GM18502 (cell line): ENCODE measurements around the gene TMC4.
A peak's percentile ranks its signal among the peaks of the same experiment; 100 is the strongest.
"Not testable (repeated sequence)": the region's sequence is repeated elsewhere in the genome, so short reads cannot be mapped to it uniquely, and the experiment has no call there.

ENCODE experiments used
- ATAC-seq: cut with Tn5 transposase; IDR thresholded peaks from one replicate; pipeline ENCODE4 v1.9.1; 2021; ENCODE audit warnings: mild to moderate bottlenecking; ENCODE audit not compliant: unreplicated experiment, poor library complexity

The TMC4 gene, protein sequence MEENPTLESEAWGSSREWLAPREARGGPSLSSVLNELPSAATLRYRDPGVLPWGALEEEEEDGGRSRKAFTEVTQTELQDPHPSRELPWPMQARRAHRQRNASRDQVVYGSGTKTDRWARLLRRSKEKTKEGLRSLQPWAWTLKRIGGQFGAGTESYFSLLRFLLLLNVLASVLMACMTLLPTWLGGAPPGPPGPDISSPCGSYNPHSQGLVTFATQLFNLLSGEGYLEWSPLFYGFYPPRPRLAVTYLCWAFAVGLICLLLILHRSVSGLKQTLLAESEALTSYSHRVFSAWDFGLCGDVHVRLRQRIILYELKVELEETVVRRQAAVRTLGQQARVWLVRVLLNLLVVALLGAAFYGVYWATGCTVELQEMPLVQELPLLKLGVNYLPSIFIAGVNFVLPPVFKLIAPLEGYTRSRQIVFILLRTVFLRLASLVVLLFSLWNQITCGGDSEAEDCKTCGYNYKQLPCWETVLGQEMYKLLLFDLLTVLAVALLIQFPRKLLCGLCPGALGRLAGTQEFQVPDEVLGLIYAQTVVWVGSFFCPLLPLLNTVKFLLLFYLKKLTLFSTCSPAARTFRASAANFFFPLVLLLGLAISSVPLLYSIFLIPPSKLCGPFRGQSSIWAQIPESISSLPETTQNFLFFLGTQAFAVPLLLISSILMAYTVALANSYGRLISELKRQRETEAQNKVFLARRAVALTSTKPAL

DNA sequence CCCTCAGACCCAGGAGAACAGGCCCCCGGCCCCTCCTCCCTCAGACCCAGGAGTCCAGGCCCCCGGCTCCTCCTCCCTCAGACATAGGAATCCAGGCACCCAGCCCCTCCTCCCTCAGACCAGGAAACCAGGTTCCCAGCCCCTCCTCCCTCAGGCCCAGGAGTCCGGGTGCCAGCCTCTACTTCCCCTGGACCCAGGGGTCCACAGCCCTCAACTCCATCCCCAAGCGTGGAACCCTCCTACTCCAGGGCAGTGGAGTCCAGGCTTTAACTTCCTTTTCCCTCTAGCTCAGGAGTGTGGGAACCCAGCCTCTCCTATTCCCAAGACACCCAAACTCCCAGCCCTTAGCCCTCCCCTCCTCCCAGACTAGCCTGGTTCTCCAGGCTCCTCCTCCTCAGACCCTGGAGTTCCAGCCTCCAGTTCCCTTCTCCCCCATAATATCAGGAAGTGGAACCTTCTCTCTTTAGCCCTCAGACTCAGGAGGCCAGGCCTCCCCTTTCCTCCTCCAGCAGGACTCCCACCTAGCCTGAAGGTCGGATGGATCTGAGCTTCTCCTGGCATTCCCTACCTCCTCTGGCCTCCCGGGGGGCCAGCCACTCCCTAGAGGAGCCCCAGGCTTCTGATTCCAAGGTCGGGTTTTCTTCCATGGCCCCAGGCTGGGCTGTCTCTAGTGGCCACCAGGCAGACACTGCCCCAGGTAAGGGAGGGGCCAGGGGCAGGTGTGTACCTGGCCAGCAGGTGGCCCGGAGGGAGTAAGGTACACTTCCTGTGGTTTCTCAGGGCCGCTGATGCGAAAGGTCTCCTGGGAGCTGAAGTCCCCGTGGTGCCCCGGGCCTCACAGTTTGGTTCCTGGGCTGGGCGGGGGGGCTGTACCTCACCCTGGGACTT is at the start of gene TMC4:
TSS of gene TMC4 (minus strand) at position 690 of the 888 bp plus-strand sequence. CDS start at position 647, 43 bp downstream.
- ATAC-seq: no peak

DNA sequence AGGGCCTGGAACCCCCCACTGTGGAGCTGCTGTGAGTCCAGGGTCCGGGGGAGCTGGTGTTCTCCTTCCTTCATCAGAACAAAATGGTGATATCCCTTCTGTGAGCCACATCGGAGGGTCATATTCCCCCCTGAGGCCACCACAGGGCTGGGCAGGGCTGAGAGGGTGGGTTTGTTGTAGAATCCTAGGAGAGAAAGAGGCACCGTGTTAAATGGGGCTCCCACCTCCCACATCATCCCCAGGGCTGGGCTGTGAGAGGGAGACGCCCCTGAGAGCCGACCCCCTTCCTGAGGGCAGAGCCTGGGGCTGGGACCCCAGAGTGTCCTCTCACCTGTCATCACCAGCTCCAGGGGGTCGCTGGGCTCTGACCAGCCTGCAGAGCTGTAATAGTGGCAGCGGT is 49.0 kb upstream of the TMC4 start:
- not testable (repeated sequence) for ATAC-seq

DNA sequence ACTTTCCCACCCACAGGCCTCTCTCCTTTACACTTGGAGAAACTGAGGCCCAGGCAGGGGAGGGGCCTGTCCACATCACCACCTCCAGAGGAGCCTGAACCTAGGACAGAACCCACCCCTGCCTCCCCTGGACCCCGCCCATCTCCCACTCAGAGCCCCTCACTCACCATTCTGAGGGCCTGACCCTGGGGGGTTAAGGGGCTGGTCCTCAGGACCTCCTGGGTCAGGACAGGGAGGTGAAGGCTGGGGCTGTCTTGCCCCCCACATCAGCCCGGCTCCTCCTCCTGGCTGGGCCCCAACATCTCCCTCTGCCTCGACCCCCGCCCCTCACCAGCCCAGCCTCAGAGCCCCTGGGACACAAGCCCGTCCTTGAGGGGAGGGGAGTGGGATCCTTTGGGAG is 46.7 kb upstream of the TMC4 start:
- ATAC-seq: not testable (repeated sequence)

DNA sequence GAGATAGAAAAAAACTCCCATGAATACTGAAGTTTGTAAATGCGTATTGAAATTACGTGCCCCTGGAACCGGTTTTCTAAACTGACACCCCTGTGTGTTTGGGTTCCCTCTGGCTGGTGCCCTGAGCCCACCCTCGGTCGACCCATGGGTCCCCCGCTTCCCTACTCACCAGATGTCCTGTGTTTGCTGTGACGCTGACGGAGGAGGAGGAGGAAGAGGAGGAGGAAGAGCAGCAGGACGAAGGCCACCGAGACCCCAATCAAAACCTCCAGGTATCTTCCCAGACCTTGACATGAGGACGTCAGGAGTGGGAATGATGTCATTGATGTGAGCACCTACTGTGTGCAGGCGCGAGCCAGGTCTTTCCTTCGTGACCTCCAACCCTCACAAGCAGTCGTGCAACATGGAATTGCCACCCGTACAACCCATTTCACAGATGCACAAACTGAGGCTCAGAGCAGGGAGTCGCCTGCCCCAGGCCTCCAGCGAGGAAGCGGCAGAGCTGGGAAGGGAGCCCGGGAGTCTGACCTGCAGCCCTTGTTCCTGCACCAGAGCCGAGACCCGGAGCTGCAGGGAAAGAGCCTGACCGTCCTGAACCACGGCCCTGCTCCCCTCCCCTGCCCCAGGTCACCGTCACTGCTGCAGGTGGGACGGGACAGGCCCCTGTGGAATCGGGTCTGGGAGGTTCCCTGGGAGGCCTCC is 46.2 kb upstream of the TMC4 start:
- no peak for ATAC-seq

DNA sequence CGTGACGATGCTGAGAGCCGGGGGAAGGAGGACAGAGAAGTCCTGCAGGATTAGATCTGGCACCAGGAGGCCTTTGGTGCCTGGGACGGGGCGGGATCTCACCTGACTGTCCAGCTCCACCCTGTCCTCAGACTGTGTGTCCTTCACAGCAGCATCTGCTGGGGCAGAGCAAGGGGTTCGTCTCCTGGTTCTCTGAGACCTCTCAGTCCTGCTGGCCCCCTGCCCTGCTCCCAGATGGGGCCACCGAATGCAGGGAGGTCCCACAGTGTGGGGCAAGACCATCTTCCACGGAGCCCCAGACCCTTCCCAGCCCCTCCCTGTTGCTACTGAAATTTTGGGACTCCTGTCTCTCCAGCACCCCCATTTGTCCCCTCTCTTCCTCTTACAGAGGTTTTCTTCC is 45.3 kb upstream of the TMC4 start:
- ATAC-seq: no peak

DNA sequence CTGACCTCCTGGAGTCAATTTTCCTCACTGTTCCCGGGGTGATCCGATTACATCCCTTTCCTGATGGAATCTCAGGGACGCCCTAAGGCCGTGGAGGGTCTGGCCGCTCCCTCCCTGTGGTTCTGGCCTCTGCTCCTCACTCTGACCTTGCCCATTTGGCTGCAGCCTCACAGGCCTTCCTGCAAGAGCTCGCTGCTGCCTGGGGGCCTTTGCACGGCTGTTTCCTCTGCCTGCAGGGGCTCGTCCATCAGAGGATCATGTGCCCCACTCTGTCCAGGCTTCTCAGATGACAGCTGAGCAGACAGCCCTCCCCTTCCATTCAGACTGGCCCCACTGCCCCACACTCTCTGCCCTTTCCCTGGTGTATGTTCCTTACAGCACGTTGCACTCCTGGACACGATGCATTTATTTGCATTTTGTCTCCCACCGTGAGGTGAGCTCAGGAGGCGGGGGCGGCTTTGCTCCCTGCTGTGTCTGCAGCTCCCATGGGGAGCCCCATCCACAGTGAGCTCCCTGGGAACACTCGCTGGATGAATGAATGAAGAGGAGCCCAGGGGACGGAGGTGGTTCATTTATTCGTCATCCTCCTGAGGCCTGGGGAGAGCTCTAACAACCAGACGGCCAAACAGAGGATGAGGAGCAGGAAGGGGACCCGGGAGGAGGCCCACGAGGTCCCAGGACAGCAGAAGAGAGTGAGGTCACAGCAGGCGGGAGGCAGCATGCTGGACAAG is 44.7 kb upstream of the TMC4 start:
- not testable (repeated sequence) for ATAC-seq

DNA sequence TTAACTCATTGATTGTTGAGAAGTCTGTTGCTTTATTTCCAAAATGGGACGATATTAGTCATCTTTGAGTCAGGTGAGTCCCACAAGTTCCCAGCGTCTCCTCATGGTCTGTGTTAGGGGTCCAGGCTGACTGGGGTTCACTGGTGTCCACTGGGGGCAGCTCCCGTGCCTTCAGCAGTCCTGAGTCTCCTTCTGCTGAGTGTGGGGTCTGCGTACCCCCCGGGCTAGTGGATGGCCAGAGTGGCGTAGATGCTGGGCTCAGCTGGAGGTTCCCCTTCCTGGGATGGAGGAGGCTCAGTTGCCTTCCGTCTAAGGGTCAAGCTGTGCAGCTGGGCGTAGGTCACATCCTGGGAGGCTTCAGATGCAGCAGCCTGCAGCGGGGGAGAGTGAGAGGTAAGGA is 43.9 kb upstream of the TMC4 start:
- no peak for ATAC-seq

DNA sequence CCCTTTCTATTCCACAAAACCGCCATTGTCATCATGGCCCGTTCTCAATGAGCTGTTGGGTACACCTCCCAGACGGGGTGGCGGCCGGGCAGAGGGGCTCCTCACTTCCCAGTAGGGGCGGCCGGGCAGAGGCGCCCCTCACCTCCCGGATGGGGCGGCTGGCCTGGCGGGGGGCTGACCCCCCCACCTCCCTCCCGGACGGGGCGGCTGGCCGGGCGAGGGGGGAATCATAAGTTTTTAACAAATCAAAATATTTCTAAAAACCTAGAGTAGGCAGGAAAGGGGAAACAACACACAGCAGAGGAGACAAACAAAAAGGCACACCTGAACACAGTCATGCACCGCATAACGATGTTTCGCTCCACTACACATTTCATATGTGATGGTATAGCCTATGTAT is 41.8 kb upstream of the TMC4 start:
- not testable (repeated sequence) for ATAC-seq

DNA sequence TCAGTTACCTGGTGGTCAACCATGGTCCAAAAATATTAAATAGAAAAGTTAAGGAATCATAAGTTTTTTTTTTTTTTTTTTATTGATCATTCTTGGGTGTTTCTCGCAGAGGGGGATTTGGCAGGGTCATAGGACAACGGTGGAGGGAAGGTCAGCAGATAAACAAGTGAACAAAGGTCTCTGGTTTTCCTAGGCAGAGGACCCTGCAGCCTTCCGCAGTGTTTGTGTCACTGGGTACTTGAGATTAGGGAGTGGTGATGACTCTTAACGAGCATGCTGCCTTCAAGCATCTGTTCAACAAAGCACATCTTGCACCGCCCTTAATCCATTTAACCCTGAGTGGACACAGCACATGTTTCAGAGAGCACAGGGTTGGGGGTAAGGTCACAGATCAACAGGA is 41.3 kb upstream of the TMC4 start:
- ATAC-seq: not testable (repeated sequence)

DNA sequence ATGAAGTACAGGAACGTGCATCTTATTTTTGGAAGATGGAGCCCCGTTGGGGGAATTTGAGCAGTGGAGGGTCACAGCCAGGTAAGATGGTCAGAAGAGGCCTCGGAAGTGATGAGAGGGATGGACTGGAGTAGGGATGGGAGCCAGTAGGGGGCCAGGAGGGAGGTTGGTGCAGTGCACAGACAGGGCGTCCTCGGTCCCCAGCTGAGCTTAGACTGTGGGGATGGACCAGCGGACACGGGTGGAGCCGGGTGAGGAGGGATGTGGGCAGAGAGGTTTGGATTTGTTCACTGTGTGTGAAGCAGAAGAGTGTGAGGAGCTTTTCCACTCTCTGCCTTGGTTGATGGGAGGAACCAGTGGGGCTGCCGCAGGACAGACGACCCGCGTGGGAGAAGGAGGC is 38.3 kb upstream of the TMC4 start:
- ATAC-seq: no peak

DNA sequence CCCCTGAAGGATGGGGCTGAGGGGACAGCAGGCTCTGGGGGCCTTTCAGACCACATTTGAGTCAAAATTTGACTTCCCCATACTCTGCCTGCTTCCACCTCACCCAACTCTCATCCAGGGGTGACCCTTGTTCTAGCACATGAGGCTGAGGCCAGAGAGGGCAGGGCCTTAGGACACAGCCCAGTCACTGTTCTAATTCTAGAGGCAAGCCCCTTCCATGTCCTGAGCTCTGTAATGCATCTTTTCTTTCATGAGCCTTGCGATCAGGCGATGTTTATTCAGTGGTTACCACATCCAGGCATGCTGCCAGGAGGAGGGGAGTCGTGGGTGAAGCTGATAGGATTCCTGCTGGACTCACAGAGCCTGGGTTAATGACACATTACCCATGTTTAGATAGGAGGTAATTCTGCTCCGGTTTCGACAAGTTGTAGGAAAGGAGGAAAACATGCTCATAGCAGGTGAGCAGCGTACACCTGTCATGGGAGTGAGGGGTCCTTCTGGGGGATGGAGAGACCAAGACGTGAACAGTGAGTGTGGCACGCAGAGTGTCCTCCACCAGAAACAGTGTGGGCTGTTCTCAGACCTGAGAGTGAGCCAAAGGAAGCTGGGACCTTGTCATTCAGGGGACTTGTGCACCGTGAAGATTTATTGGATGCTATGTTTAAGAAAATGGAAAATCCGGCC is 37.0 kb upstream of the TMC4 start:
- ATAC-seq: no peak

DNA sequence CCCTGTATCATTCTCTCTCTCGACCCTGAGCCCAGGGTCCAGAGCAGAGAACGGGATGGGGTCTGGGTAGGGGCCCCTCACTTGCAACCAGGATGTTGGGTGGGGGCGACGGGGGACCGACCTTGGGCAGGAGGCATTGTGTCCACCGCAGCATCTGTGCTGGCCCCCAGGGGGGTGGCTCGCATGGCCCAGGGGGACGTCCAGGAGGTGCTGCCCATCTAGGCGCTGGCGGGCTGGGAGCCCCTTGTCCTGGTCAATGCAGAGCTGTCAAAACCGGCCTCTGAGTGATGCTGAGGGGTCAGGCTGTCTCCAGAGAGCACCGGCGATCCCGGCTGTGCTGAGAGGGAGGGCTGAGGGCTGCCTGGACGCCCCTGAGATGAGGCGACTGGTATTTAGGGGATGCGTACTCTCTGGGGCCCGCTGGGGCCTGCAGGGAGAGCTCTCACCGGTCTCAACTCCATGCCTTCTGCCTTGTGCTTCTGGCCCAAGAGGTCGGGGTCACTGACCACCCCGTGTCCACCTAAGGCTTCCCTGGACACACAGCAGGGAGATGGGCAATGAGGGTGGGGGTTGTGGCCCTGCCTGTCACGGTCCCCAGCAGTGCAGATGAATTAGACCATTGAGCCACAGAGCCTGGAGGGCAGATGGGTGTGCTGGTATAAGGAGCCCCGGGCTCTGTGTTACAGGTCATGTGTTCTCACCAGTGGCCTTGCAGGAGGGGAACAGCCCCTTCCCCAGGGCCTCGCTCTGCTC is 36.3 kb upstream of the TMC4 start:
- ATAC-seq: no peak

DNA sequence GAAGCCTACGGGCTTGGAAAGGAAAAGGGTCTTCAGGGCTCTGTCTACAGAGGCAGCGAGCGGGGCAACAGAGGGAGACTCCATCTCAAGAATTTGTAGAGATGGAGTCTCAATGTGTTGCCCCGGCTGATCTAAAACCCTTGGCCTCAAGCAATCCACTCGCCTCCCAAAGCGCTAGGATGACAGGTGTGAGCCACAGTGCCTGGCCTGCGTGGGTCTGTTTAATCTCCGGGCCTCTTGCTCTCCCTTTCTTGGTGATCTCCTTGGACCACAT is 35.8 kb upstream of the TMC4 start:
- ATAC-seq: no peak

DNA sequence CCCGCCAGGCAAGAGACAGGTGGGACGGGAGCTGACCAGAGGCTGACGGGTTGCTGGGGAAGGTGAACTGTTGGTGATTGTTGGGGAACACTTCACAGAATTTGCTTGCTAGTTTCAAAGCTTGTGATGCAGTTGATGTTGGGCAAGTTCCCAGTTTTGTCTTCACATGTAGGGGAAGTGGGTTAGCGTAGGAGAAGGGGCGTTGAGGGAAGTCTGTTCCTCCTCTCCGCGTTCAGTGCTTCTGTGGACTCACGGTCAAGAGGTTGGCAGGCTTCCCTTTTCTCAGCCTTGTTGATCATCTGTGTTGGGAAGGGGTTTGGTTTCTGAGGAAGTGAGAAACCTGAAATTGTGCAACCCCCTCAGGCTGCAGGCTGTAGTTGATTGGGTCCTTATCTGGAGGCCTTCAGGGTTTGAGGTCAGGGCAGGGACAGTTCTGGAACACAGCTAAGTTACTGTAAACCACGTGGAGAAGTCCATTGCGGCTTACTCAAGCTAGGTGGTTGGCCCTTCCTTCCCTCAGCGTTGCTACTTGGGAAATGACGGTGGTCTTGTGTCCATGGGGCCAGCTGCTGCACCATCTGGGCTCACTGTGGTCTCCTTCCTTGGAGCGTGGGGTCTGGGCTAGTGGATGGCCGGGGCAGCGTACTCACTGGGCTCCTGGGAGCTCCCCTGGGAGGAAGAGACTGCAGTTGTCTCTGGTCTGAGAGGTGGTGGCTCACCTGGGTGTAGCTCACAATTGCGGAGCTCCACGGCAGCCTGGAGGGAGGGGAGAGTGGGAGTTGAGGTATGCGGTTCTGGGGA is 35.2 kb upstream of the TMC4 start:
- ATAC-seq: peak; percentile 36

DNA sequence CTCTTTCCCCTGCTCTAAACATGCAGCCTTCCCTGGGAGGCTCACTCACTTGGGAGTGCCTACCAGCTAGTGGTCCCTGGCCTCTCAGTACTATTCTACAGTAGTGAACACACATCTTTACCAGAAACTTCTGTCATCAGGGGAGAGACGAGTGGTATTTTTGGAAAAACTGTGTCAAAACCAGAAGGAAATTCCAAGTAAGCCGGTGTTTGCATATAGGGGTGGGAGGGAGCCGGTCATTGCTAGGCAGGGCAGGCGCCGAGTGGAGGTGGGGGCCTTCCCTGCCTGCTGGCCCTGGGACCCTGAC is 34.7 kb upstream of the TMC4 start:
- ATAC-seq: no peak

DNA sequence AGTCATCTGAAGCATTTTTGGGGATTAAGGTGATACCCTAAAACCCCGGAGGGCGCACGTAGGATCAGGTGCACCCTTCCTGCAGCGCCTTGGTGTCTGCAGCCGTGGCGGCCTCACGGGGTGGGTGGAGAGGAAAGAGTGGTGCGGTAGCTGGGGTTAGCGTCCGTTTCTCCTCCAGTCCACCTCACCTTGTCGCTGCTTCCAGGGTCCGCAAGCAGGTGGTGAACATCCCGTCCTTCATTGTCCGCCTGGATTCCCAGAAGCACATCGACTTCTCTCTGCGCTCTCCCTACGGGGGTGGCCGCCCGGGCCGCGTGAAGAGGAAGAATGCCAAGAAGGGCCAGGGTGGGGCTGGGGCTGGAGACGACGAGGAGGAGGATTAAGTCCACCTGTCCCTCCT is 34.2 kb upstream of the TMC4 start:
- ATAC-seq: not testable (repeated sequence)

DNA sequence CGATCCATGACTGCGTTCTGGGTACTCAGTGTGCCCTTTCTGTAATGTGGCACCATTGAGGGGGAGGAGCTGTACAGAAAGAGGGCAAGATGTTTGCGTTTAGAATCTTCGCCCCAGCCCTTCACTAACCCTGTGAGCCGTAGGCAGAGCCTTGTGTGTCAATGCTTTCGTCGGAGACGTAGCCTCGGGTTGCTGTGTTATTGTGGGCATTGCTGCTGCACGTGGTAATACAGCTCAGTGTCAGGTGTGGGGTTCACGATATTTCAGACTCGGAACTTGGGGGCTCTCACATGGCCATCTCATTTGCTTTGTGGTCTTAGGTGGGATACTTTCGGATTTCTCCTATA is 33.8 kb upstream of the TMC4 start:
- no peak for ATAC-seq
